H9 (cell line): ENCODE measurements around the gene SCP2. TPM values are rescaled to one million over a fixed set of nuclear protein-coding genes. Genes with fewer than 3 reads are reported as not detected.

Experiments
- DNase-seq: peaks from one replicate; pipeline ENCODE4 v3.0.0-alpha.2; 2017
- H2AFZ ChIP-seq: one replicate; pipeline ENCODE4 v1.6.1; 2013; ENCODE audit warnings: mild to moderate bottlenecking, low read length, control low read depth, moderate library complexity
- H2AK5ac ChIP-seq: 2 replicates; pipeline ENCODE4 v1.6.1; 2013; ENCODE audit warnings: low read length, control low read depth, mixed read lengths; ENCODE audit not compliant: insufficient read length
- H2BK120ac ChIP-seq: one replicate; pipeline ENCODE4 v1.6.1; 2013; ENCODE audit warnings: low read depth, mild to moderate bottlenecking, low read length, control low read depth, inconsistent platforms; ENCODE audit not compliant: poor library complexity, severe bottlenecking
- H2BK12ac ChIP-seq: 2 replicates; pipeline ENCODE4 v1.6.1; 2013; ENCODE audit warnings: low read length, control low read depth, mixed read lengths, low read depth; ENCODE audit not compliant: insufficient read length
- H2BK15ac ChIP-seq: 2 replicates; pipeline ENCODE4 v1.6.1; 2013; ENCODE audit warnings: low read depth, low read length, control low read depth
- H2BK20ac ChIP-seq: one replicate; pipeline ENCODE4 v1.6.1; 2013; ENCODE audit warnings: low read depth, mild to moderate bottlenecking, low read length, control low read depth, inconsistent platforms; ENCODE audit not compliant: poor library complexity, severe bottlenecking
- H2BK5ac ChIP-seq: 2 replicates; pipeline ENCODE4 v1.6.1; 2013; ENCODE audit warnings: low read length, control low read depth, mixed read lengths; ENCODE audit not compliant: insufficient read length
- H3K14ac ChIP-seq: 2 replicates; pipeline ENCODE4 v1.6.1; 2013; ENCODE audit warnings: low read length, control low read depth; ENCODE audit not compliant: insufficient read depth
- H3K18ac ChIP-seq: 2 replicates; pipeline ENCODE4 v1.6.1; 2013; ENCODE audit warnings: low read depth, mild to moderate bottlenecking, mixed read lengths, low read length, control low read depth; ENCODE audit not compliant: insufficient read length
- H3K23ac ChIP-seq: 2 replicates; pipeline ENCODE4 v1.6.1; 2013; ENCODE audit warnings: low read length, control low read depth, mixed read lengths, low read depth; ENCODE audit not compliant: insufficient read length
- H3K23me2 ChIP-seq: 2 replicates; pipeline ENCODE4 v1.6.1; 2013; ENCODE audit warnings: low read depth, mild to moderate bottlenecking, mixed read lengths, low read length, control low read depth; ENCODE audit not compliant: insufficient read length, poor library complexity, severe bottlenecking
- H3K27ac ChIP-seq: 2 replicates; pipeline ENCODE4 v1.5.1; 2013; ENCODE audit warnings: low read length, control low read depth, mixed read lengths, low read depth; ENCODE audit not compliant: insufficient read length
- H3K27me3 ChIP-seq: 2 replicates; pipeline ENCODE4 v1.6.1; 2013; ENCODE audit warnings: low read length, control low read depth, inconsistent platforms; ENCODE audit not compliant: insufficient read depth
- H3K4ac ChIP-seq: 2 replicates; pipeline ENCODE4 v1.6.1; 2013; ENCODE audit warnings: low read depth, mild to moderate bottlenecking, control low read depth, inconsistent platforms, low read length, moderate library complexity
- H3K4me1 ChIP-seq: 2 replicates; pipeline ENCODE4 v1.6.1; 2013; ENCODE audit warnings: low read length, control low read depth, inconsistent platforms; ENCODE audit not compliant: insufficient read depth
- H3K4me2 ChIP-seq: 2 replicates; pipeline ENCODE4 v1.6.1; 2013; ENCODE audit warnings: low read length, control low read depth, mixed read lengths; ENCODE audit not compliant: insufficient read length, insufficient read depth
- H3K56ac ChIP-seq: 2 replicates; pipeline ENCODE4 v1.6.1; 2013; ENCODE audit warnings: low read depth, mild to moderate bottlenecking, mixed read lengths, low read length, control low read depth; ENCODE audit not compliant: insufficient read length
- H3K79me1 ChIP-seq: 2 replicates; pipeline ENCODE4 v1.6.1; 2013; ENCODE audit warnings: low read depth, mild to moderate bottlenecking, moderate library complexity, low read length, control low read depth, inconsistent platforms; ENCODE audit not compliant: insufficient read depth, poor library complexity, severe bottlenecking
- H3K79me2 ChIP-seq: 2 replicates; pipeline ENCODE4 v1.6.1; 2013; ENCODE audit warnings: low read length, control low read depth, inconsistent platforms; ENCODE audit not compliant: insufficient read depth
- H3K9ac ChIP-seq: 2 replicates; pipeline ENCODE4 v1.6.1; 2013; ENCODE audit warnings: low read length, control low read depth, mixed read lengths; ENCODE audit not compliant: insufficient read length; ENCODE audit errors: extremely low read depth
- H3K9me3 ChIP-seq: one replicate; pipeline ENCODE4 v1.6.1; 2013; ENCODE audit warnings: low read depth, low read length, inconsistent platforms; ENCODE audit not compliant: control insufficient read depth
- H3T11ph ChIP-seq: one replicate; pipeline ENCODE4 v1.6.1; 2013; ENCODE audit warnings: mild to moderate bottlenecking, low read length, control low read depth, inconsistent platforms
- H4K20me1 ChIP-seq: one replicate; pipeline ENCODE4 v1.6.1; 2013; ENCODE audit not compliant: control insufficient read depth, insufficient read length, insufficient read depth
- H4K5ac ChIP-seq: 2 replicates; pipeline ENCODE4 v1.6.1; 2013; ENCODE audit warnings: low read depth, mild to moderate bottlenecking, mixed read lengths, low read length, control low read depth; ENCODE audit not compliant: insufficient read length
- H4K8ac ChIP-seq: replicated peaks from 2 replicates; pipeline ENCODE4 v1.6.1; 2013; ENCODE audit warnings: low read length, control low read depth, mixed read lengths, low read depth; ENCODE audit not compliant: insufficient read length
- H4K91ac ChIP-seq: 2 replicates; pipeline ENCODE4 v1.6.1; 2013; ENCODE audit warnings: low read depth, mild to moderate bottlenecking, moderate library complexity, mixed read lengths, low read length, control low read depth; ENCODE audit not compliant: insufficient read length
- H3K27ac Mint-ChIP-seq, 3 experiments: 2 replicates in 2 of 3; 3 replicates in 1 of 3; pipeline ENCODE4 v1.8.0; 2020 to 2021; ENCODE audit warnings: mixed read lengths in 3 of 3, mild to moderate bottlenecking in 1 of 3, moderate library complexity in 1 of 3
- H3K27me3 Mint-ChIP-seq: 2 replicates; pipeline ENCODE4 v1.8.0; 2021; ENCODE audit warnings: low read depth, mild to moderate bottlenecking, moderate library complexity, mixed read lengths
- H3K36me3 Mint-ChIP-seq, 3 experiments: 2 replicates in 2 of 3; 3 replicates in 1 of 3; pipeline ENCODE4 v1.8.0; 2020 to 2021; ENCODE audit warnings: low read depth in 3 of 3, mixed read lengths in 3 of 3; ENCODE audit not compliant: insufficient read depth in 1 of 3
- H3K4me1 Mint-ChIP-seq, 2 experiments: 2 replicates each; pipeline ENCODE4 v1.8.0; 2020; ENCODE audit warnings: mixed read lengths in 2 of 2
- H3K4me3 Mint-ChIP-seq, 2 experiments: 2 replicates in 1 of 2; 3 replicates in 1 of 2; pipeline ENCODE4 v1.8.0; 2020 to 2021; ENCODE audit warnings: mild to moderate bottlenecking in 2 of 2, mixed read lengths in 2 of 2, moderate library complexity in 1 of 2
- H3K9me3 Mint-ChIP-seq, 2 experiments: 2 replicates in 1 of 2; 3 replicates in 1 of 2; pipeline ENCODE4 v1.8.0; 2020; ENCODE audit warnings: mild to moderate bottlenecking in 2 of 2, mixed read lengths in 2 of 2, moderate library complexity in 1 of 2
- WGBS: extraction: QIAGEN DNeasy Blood & Tissue Kit; methylation state at CpG from one replicate; pipeline ENCODE4 v1.1.7; 2013; ENCODE audit warnings: missing lambda C conversion rate, low lambda C conversion rate, mixed read lengths; ENCODE audit not compliant: insufficient read length; ENCODE audit errors: extremely low coverage; 5-methylcytosine and 5-hydroxymethylcytosine counted together
- total RNA-seq: library from RNA; stranded (reverse); gene quantifications from 2 replicates; pipeline ENCODE4 v1.2.1, GENCODE V29; 2021
- TF ChIP-seq, protein P1 (sequence below): fragments of 200-600 bp; sonication (generic); conservative IDR thresholded peaks from 3 replicates; pipeline ENCODE4 v1.8.0; 2021; ENCODE audit warnings: antibody characterized with exemption, mild to moderate bottlenecking

SCP2 gene
- total RNA-seq, 1 experiment from 2014 or later = 48.8 TPM

DNA sequence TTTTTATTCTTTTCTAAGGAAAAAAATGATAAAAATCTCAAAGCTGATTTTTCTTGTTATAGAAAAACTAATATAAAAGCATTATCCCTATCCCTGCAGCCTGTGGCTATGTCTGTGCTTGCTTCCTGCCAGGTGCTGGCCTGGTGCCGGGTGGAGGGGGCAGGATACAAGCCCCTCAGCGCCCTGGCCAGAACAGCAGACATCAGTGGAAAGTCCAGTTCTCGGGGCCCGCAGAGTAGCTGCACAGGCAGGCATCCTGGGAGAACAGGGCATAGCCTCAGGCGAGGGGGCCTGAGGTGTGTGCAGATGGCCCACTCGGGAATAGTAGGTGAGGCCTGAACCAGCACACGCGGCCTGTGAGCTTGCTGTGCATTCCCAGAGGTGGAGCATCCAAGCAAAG, 158.3 kb downstream of the SCP2 start:
- H3K27me3 Mint-ChIP-seq = peaks cover 11% of the 10 kb centered on the region
- Histone ChIP-seq H2BK12ac (no peak overlapping the region), H3K27me3 (no peaks in the 10 kb centered on the region), H3K4ac (no peak overlapping the region), H2BK15ac (no peak overlapping the region), H3T11ph (no peak overlapping the region), H2AK5ac (no peak overlapping the region), H2BK120ac (no peak overlapping the region), H3K18ac (no peak overlapping the region), H3K9me3 (no peaks in the 10 kb centered on the region), H3K23me2 (no peaks in the 10 kb centered on the region), H3K4me1 (peaks cover 6% of the 10 kb centered on the region; the same call in 1 of the 2 replicates), H3K27ac (no peak overlapping the region), H3K9ac (no peak overlapping the region), H4K5ac (no peak overlapping the region), H4K91ac (no peak overlapping the region), H3K56ac (no peak overlapping the region), H2AFZ (no peak overlapping the region), H3K23ac (no peak overlapping the region), H2BK20ac (no peak overlapping the region), H3K4me2 (no peak overlapping the region), H3K79me1 (no peaks in the 10 kb centered on the region), H4K8ac (no peak overlapping the region), H3K14ac (no peak overlapping the region; the same call in 1 of the 2 replicates), H4K20me1 (no peaks in the 10 kb centered on the region), H2BK5ac (no peak overlapping the region), H3K79me2 (no peaks in the 10 kb centered on the region)
- H3K36me3 Mint-ChIP-seq = no peaks in the 10 kb centered on the region; a peak in 1 of 7 replicates
- no peak for DNase-seq
- no peaks in the 10 kb centered on the region for H3K9me3 Mint-ChIP-seq
- H3K4me3 Mint-ChIP-seq = no peak overlapping the region
- no peak overlapping the region for H3K27ac Mint-ChIP-seq
- WGBS = no CpG with 5 or more reads among the region's 8 CpGs
- TF ChIP-seq, protein P1, sequence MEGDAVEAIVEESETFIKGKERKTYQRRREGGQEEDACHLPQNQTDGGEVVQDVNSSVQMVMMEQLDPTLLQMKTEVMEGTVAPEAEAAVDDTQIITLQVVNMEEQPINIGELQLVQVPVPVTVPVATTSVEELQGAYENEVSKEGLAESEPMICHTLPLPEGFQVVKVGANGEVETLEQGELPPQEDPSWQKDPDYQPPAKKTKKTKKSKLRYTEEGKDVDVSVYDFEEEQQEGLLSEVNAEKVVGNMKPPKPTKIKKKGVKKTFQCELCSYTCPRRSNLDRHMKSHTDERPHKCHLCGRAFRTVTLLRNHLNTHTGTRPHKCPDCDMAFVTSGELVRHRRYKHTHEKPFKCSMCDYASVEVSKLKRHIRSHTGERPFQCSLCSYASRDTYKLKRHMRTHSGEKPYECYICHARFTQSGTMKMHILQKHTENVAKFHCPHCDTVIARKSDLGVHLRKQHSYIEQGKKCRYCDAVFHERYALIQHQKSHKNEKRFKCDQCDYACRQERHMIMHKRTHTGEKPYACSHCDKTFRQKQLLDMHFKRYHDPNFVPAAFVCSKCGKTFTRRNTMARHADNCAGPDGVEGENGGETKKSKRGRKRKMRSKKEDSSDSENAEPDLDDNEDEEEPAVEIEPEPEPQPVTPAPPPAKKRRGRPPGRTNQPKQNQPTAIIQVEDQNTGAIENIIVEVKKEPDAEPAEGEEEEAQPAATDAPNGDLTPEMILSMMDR = no peak
- peaks cover 14 to 33% of the 10 kb centered on the region in 2 experiments for H3K4me1 Mint-ChIP-seq
